CD4-positive, alpha-beta T cell (primary cell): ENCODE data around the gene SNRPB. TPM values are rescaled to one million over a fixed set of nuclear protein-coding genes. Genes with fewer than 3 reads are reported as not detected.

Experiments
- ATAC-seq: fragments of 200-7000 bp; cut with Tn5 transposase; one replicate; pipeline ENCODE4 v1.10.0; 2022; ENCODE audit warnings: mild to moderate bottlenecking; ENCODE audit not compliant: poor library complexity
- CTCF ChIA-PET: fragments of 350-600 bp; sonication (Branson Sonifier 250); formaldehyde crosslinking; loops from one replicate; lab custom pipeline; 2021; ENCODE audit warnings: antibody characterized with exemption, inconsistent platforms; lab: Charles Lee
- POLR2A ChIA-PET: fragments of 350-600 bp; sonication (Branson Sonifier 250); formaldehyde crosslinking; loops from one replicate; lab custom pipeline; 2021; ENCODE audit warnings: antibody characterized with exemption, inconsistent platforms; lab: Charles Lee
- DNase-seq, 14 experiments: peaks; one replicate each; pipeline ENCODE4 v3.0.0-alpha.2; 2013 to 2020; ENCODE audit warnings: mixed read lengths in 2 of 14
- H3K27ac ChIP-seq, 2 donors: one replicate each; pipeline versions ENCODE4 v1.5.1 to v1.7.0; 2013; ENCODE audit warnings: low read length in 2 of 2, low read depth in 1 of 2, mild to moderate bottlenecking in 1 of 2
- H3K27me3 ChIP-seq, 2 experiments: 1 replicate in 1 of 2; 2 replicates in 1 of 2; pipeline versions ENCODE4 v1.6.1 to v1.7.0; 2013; ENCODE audit warnings: low read length in 2 of 2, control low read depth in 1 of 2, mild to moderate bottlenecking in 1 of 2, moderate library complexity in 1 of 2; ENCODE audit not compliant: insufficient read depth in 2 of 2, control insufficient read depth in 1 of 2
- H3K36me3 ChIP-seq: one replicate; pipeline ENCODE4 v1.6.1; 2013; ENCODE audit warnings: low read length, control low read depth; ENCODE audit not compliant: insufficient read depth
- H3K4me1 ChIP-seq: one replicate; pipeline ENCODE4 v1.6.1; 2013; ENCODE audit warnings: low read length, control low read depth; ENCODE audit not compliant: insufficient read depth
- H3K4me3 ChIP-seq: one replicate; pipeline ENCODE4 v1.5.1; 2013; ENCODE audit warnings: mild to moderate bottlenecking, low read length, moderate library complexity
- H3K9me3 ChIP-seq, 2 experiments: 1 replicate in 1 of 2; 2 replicates in 1 of 2; pipeline versions ENCODE4 v1.6.1 to v1.7.0; 2013; ENCODE audit warnings: low read length in 2 of 2, mild to moderate bottlenecking in 2 of 2, control low read depth in 1 of 2, moderate library complexity in 1 of 2; ENCODE audit not compliant: control insufficient read depth in 1 of 2, insufficient read depth in 1 of 2
- H3K27ac Mint-ChIP-seq: one replicate; pipeline ENCODE4 v1.8.0; 2020; ENCODE audit warnings: mixed read lengths
- H3K27me3 Mint-ChIP-seq: one replicate; pipeline ENCODE4 v1.8.0; 2021; ENCODE audit warnings: mixed read lengths
- H3K36me3 Mint-ChIP-seq: one replicate; pipeline ENCODE4 v1.8.0; 2021; ENCODE audit warnings: low read depth, mixed read lengths
- H3K4me1 Mint-ChIP-seq: one replicate; pipeline ENCODE4 v1.8.0; 2021; ENCODE audit warnings: low read depth, mixed read lengths
- H3K4me3 Mint-ChIP-seq: one replicate; pipeline ENCODE4 v1.8.0; 2020; ENCODE audit warnings: mild to moderate bottlenecking, mixed read lengths
- H3K9me3 Mint-ChIP-seq: one replicate; pipeline ENCODE4 v1.8.0; 2020; ENCODE audit warnings: mixed read lengths
- CTCF ChIP-seq: fragments of 200-600 bp; IDR thresholded peaks from one replicate; pipeline ENCODE4 v1.8.0; 2022; ENCODE audit warnings: antibody characterized with exemption, mild to moderate bottlenecking
- intact Hi-C, 2 experiments: fragments of 100-400 bp; cut with DNase I in 1 of 2; cut with micrococcal nuclease in 1 of 2; formaldehyde crosslinking; loops; one replicate each; pipeline versions ENCODE4 v1.15.1 to v1.9.0; 2023 to 2025; cut with DNase I, micrococcal nuclease
- total RNA-seq, 174 experiments: library from RNA in 2 of 174; stranded (reverse) in 2 of 174; gene quantifications; one replicate each; pipeline ENCODE4 v1.2.3 and lab custom pipeline; 2021 to 2026

SNRPB gene
- total RNA-seq, 2 experiments from 2014 or later: 146 to 147 TPM

GRCh38 chr20:2485661-2486060 is 15.1 kb upstream of the SNRPB start:
- ATAC-seq: no peak

GRCh38 chr20:2485080-2485479 is 14.5 kb upstream of the SNRPB start:
- peaks cover 92% of the 10 kb centered on the region for H3K36me3 Mint-ChIP-seq
- Histone ChIP-seq H3K9me3 (peaks cover 0 to 11% of the 10 kb centered on the region in 2 experiments), H3K27me3 (no peaks in the 10 kb centered on the region), H3K36me3 (peaks cover 48% of the 10 kb centered on the region), H3K4me1 (no peaks in the 10 kb centered on the region), H3K27ac (no peak overlapping the region), H3K4me3 (no peak overlapping the region)
- ChIA-PET POLR2A (interaction anchor here (1.4 kb wide), 1 partner anchor 15 kb away, joined by 4 read pairs; the partner anchor contains the start of gene SNRPB), CTCF (no interaction called here)
- H3K9me3 Mint-ChIP-seq: peaks cover 2% of the 10 kb centered on the region
- no peak for ATAC-seq
- DNase-seq: no peak
- no peaks in the 10 kb centered on the region for H3K4me1 Mint-ChIP-seq
- no peak overlapping the region for H3K4me3 Mint-ChIP-seq
- H3K27me3 Mint-ChIP-seq: no peaks in the 10 kb centered on the region
- intact Hi-C loops: no loop called here
- TF ChIP-seq CTCF: no peak
- no peak overlapping the region for H3K27ac Mint-ChIP-seq

More at GRCh38 chr20:2485661-2486060, 15.1 kb upstream of the SNRPB start:
- Histone ChIP-seq H3K4me3 (no peak overlapping the region), H3K36me3 (peaks cover 47% of the 10 kb centered on the region), H3K4me1 (no peaks in the 10 kb centered on the region), H3K27ac (no peak overlapping the region), H3K27me3 (no peaks in the 10 kb centered on the region), H3K9me3 (peaks cover 0 to 5% of the 10 kb centered on the region in 2 experiments)
- Mint-ChIP-seq H3K4me1 (no peaks in the 10 kb centered on the region), H3K27me3 (no peaks in the 10 kb centered on the region), H3K36me3 (peaks cover 91% of the 10 kb centered on the region), H3K9me3 (peaks cover 2% of the 10 kb centered on the region), H3K27ac (no peak overlapping the region), H3K4me3 (no peak overlapping the region)
- intact Hi-C loops: no loop called here
- no peak for DNase-seq
- ChIA-PET POLR2A (no interaction called here), CTCF (no interaction called here)
- no peak for TF ChIP-seq CTCF

- Mint-ChIP-seq H3K9me3 (peaks cover 2% of the 10 kb centered on the region), H3K36me3 (peaks cover 86% of the 10 kb centered on the region), H3K27me3 (no peaks in the 10 kb centered on the region), H3K4me3 (no peak overlapping the region), H3K27ac (no peak overlapping the region), H3K4me1 (no peaks in the 10 kb centered on the region)
- Histone ChIP-seq H3K4me1 (no peaks in the 10 kb centered on the region), H3K36me3 (peaks cover 38% of the 10 kb centered on the region), H3K27ac (no peak overlapping the region), H3K4me3 (no peak overlapping the region), H3K9me3 (peaks cover 0 to 14% of the 10 kb centered on the region in 2 experiments), H3K27me3 (no peaks in the 10 kb centered on the region)
- CTCF ChIA-PET: no interaction called here
- POLR2A ChIA-PET: no interaction called here
- ATAC-seq (no peak), DNase-seq (no peak)
- intact Hi-C loops: no loop called here
- no peak for TF ChIP-seq CTCF
Measured at GRCh38 chr20:2483504-2483903, 12.9 kb upstream of the SNRPB start.
